ENCODE data around the gene BRINP3.
"Not testable (repeated sequence)": the region's sequence is repeated elsewhere in the genome, so short reads cannot be mapped to it uniquely, and the experiment has no call there.

Gene BRINP3

GRCh38 chr1:190175320-190175719 lies 302.3 kb downstream of the BRINP3 start:
- DNase-seq, result no peak

GRCh38 chr1:190172651-190173430 lies 304.8 kb downstream of the BRINP3 start:
- DNase-seq, result no peak

DNA sequence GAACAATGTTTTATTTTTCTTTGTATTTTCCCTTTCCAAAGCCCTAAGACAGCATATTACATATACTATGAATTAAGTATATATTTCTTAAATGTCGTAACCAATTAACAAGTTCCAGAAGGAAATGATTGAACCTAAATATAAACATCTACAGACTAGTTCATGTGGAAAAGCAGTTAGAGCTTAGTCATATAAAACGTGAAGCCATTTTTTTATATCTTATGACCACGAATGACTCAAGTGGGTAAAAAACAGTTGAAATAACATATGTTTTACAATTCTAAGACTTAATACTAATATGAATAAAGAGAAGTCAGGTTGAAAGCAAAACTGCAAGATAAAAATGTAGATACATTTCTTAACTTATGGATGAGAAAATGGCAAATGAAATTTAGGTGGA lies 307.3 kb downstream of the BRINP3 start:
- no peak for DNase-seq

- DNase-seq, result no peak
Observed at GRCh38 chr1:190169311-190170067, 308.2 kb downstream of the BRINP3 start.

GRCh38 chr1:190168893-190169280 lies 308.8 kb downstream of the BRINP3 start:
- DNase-seq, result no peak

GRCh38 chr1:190168116-190168892 lies 309.4 kb downstream of the BRINP3 start:
- DNase-seq, result no peak

GRCh38 chr1:190159146-190159545 lies 318.5 kb downstream of the BRINP3 start:
- DNase-seq, result no peak

DNA sequence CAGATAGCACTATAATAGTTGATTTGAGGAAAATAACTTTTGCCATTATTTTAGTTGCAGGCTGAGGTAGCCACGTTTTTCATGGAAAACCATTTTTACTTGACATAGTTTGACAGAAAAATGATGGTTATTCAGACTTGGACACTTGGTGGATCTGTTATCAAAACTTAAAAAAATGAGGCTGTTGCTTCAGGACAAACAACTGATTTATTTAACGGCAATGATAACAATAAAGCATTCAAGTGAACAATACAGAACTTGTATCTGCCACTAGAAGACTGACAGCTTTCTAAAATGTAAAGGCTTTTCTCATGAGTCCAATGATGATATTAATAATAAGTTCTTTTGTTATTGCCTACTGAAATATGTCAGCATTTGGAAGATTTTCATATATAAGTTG lies 322.9 kb downstream of the BRINP3 start:
- DNase-seq, result no peak

DNA sequence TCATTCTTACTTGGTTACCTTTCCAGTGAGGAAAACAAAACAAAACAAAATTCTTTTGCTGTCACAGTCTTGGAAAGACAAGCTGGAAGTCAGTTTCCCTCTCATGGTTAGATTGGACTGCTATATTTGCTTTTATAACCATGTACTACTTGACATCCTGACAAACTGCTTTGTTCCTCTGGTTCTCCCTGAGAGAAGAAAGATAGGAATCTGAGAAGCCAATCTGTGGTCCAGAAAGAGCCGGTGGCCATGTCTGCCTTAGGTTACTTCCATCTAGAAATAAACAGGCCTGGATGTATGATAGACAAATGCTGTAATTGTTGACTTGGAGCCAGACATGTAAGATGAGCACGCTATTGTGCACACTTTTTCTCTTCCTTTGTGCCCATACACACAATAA lies 330.0 kb downstream of the BRINP3 start:
- DNase-seq, result no peak

DNA sequence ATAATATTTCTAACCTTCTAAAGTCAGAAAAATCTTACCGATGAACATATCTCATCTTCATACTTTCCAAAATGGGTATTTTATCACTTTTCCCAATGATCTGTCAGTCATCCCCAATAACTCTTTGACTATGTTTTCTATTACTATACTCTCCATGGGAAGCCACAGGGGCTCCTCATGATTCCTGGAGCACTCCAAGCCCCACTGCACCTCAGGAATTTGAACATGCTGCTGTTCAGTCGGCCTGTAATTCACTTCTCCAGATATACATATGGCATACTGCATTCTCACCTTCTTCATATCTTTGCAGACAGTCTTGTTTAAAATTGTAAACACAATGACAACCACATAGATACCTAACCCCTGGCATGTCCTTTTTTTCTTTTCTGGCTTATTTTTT lies 333.0 kb downstream of the BRINP3 start:
- no peak for DNase-seq

DNA sequence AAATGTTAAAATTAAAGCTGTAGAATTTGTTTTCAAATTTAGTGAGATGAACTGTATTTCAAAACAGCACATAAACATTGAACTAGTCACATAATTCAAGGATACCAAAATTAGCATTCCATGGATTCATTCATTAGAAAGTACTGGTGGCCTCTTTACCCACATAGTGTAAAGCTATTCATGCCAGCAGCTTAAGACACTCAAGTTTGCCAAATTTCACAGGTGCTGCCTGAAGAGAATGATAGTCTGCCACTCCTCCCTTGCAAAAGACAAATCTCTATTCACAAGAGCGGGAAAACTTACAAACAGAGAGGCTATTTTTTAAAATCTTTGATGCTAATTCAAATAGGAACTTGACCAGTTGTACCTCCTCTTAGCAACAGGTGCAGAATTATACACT lies 337.0 kb downstream of the BRINP3 start:
- no peak for DNase-seq

GRCh38 chr1:190138702-190139101 lies 339.0 kb downstream of the BRINP3 start:
- no peak for DNase-seq

- DNase-seq, result no peak
Observed at GRCh38 chr1:190138266-190138665, 339.4 kb downstream of the BRINP3 start.

DNA sequence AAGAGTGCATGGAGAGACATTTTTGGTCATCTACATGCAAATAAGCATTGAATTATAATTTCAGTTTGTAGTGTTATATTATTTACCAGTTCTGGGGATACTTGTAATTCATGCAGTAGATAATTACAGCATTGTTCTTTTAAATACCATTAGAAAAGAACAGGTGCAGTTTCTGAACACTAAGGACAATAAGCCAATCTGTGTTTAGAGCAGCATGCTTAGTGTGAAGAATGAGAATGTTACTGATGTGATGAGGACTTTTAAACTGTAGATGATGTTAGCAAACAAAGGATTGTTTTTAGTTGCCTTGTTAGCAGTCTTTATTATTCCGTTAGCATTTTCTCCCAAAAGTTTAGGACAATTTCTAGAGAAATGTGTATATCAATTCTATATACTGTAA lies 348.3 kb downstream of the BRINP3 start:
- peak in 1 of 2 donors; percentile 19 for DNase-seq

DNA sequence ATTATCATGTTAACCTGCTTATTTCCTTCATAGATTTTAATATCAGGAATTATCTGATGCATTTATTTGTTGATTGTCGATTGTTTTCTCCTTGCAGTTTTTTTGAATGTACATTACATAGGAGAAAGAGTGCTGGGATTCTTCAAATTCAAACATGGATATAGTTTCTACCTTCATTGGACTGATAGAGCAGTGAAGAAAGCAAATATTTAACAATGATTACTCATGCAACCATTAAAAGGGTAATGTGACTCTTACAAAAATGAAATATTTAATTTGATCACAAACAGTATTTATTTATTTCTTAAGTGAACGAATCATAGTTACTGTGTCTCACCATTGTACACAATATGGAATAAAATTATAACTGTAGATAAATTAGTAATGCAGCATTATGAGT lies 350.9 kb downstream of the BRINP3 start:
- DNase-seq, result no peak

- DNase-seq, result no peak
Observed at GRCh38 chr1:190124068-190124467, 353.6 kb downstream of the BRINP3 start.

- not testable (repeated sequence) for DNase-seq
Observed at GRCh38 chr1:190120564-190120963, 357.1 kb downstream of the BRINP3 start.

DNA sequence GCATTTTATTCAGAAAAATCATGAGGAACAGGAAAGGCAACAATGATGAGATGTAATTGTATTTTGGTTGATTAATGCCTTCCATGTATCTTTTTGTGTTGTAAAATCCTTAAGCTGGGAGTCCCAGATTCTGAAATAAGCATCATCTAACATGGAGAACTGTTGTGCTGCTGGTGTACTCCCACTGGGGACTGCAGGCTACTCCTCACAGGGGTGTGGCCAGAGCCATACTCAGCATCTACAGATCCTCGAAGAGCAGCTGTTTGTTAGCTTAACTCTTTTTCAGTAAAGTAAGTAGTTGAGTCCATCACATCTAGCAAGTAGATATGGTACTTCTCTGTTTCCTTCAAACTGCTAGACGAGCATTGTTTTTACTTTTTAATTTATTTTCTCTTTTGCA lies 358.0 kb downstream of the BRINP3 start:
- no peak for DNase-seq

DNA sequence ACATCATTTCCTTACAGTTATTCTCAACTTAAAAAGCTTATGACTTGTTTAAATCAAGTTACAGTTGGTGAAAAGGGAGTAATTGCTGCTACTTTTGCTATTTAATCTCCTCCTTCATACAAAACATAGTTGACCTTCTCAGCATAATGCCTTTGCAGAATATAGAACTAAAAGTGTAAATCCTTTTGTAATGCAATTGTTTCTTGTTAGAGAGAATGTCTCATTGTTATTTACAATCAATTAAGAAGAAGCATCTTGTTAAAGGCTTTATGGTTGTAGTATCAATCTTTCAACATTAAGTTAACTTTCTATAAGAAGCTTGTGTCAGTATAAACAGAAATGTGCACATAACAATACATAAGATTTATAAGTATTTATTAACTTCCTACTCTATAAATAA lies 360.7 kb downstream of the BRINP3 start:
- DNase-seq, result no peak

DNA sequence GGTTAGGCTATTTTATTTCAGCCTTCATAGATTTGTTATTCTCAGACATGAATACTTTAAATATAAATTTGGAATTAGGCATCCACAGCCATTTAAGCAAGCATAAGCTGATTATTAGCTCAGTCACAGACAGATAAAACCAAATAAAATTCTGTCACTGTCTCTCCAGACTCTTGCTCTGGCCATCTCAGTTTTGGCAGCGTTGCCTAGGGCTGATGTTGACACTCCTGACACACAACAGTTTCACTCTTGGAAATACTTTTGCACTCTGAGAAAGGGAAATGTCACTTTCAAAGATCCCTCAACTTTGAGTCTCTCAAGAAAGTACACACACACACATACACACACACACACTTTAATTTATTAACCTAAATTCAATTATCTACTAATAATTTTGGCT lies 372.7 kb downstream of the BRINP3 start:
- no peak for DNase-seq

DNA sequence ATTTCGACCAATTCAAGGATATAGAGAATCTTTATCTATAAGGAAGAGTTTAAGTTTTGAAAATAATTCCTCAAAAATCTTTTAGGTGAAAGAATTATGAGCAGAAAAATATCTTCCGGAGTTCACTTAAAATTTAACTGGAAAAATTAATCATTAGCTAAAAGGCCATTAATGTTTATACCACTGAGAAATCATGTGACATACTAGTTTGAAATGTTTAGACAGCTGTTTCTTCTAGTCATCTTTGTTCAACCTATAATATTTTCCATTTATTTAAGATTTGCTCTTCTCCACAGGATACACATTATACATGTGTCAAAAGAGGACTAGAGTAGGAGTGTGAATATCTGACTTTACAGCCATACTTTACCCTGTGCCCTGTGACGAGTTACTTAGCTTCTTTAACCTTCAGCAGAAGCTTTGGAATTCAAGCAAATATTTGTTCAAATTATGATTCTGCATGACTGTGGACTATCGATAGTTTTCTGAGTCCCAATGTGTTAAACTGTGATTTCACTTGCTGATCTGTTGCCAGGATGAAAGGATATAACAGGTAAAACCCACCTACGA lies 374.8 kb downstream of the BRINP3 start:
- DNase-seq, result no peak

GRCh38 chr1:190101756-190102155 lies 375.9 kb downstream of the BRINP3 start:
- no peak for DNase-seq

- no peak for DNase-seq
Observed at GRCh38 chr1:190098756-190099155, 378.9 kb downstream of the BRINP3 start.

Measured in hippocampal formation (tissue), 2 donors.